Aortic smooth muscle cell (primary cell): ENCODE data around the gene PAF1. TPM values are rescaled to one million over a fixed set of nuclear protein-coding genes. Genes with fewer than 3 reads are reported as not detected.

ENCODE experiments used
- total RNA-seq: library from RNA; depleted of rRNA; stranded (reverse); fragments of >200 nt; gene quantifications from 2 replicates; pipeline ENCODE4 v1.2.3, GENCODE V29; 2014

PAF1 gene
- 44.8 and 65.8 TPM in 2 replicates for total RNA-seq

DNA sequence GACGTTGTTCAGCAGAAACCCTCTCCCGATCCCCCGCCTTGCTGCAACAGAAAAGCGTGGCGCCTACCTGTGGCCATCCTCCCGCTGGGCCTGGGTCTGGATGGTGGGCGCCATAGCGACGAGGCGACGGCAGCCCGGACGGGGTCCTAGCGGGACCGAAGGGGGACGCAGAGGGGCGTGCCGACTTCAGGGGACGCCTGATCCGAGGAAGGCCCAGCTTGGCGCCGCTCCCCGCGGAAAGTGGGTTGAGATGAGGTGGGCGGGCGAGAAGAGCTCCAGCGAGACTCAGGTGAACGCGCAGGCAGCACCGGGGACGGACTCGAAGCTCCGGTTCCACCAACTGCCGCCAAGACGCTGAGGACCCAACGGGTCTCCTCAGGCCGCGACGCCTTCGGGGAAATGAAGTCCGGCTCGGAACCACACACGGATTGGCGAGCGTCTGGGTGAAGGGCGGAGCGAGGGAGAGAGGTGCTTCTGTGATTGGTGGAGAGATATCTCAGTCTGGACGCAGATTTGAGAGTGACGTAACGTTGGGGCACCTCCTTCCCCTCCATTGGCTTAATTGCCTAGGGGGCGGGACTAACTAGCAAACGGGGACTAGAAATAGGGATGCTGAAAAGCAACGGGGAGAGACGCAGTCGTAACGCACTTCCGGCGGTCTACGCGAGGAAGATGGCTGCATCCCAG, at the start of gene PAF1, which contains the start of gene MED29:
Gene PAF1 (minus strand): TSS at position 356 of the 687 bp plus-strand sequence. CDS start 242 bp downstream, at position 114.
Gene MED29 (plus strand): TSS at position 628 of the 687 bp plus-strand sequence. CDS start 45 bp downstream, at position 673.

DNA sequence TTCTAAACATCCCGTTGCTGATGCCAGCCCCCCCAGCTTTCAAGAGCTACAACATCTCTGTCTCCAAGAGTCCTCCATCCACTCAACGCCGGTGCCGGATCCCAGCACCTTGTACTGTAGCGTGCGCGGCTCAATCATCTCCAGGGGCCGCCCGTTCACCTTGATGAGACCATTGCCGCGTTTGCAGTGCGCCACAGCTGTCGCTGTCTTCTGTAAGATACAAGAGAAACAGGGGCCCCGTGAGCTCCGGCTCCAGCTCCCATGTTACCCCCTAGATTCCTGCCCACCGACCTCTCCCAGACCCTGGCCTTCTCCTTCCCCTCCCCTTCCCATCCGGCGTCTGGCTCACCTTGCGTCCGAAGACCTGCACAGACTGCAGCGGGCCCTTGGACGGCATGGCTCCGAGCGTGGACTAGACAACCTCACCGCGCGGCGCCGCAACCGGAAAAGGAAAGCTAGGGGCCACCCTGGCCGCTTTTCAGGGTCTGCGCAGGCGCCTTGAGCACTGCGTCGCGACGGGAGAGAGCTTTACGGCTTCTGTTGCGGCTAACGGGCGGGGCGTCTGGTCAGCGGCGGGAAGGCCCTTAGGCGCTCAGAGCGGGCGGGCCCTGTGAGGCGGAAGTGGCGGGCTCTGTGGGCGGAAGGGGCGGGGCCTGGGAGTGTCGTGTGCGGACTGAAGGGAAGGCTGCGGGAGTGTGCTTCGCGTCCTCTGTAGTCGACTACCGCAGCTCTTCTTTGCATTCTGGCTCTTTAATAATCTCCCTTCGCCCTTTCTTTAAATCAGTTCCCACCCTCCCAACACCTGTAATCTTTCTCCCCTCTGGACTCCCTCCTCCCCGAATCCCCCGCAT, 44.8 kb upstream of the PAF1 start, which contains the start of gene RPS16:
Gene RPS16 (minus strand): TSS at position 451 of the 851 bp plus-strand sequence. CDS start 54 bp downstream, at position 397.

DNA sequence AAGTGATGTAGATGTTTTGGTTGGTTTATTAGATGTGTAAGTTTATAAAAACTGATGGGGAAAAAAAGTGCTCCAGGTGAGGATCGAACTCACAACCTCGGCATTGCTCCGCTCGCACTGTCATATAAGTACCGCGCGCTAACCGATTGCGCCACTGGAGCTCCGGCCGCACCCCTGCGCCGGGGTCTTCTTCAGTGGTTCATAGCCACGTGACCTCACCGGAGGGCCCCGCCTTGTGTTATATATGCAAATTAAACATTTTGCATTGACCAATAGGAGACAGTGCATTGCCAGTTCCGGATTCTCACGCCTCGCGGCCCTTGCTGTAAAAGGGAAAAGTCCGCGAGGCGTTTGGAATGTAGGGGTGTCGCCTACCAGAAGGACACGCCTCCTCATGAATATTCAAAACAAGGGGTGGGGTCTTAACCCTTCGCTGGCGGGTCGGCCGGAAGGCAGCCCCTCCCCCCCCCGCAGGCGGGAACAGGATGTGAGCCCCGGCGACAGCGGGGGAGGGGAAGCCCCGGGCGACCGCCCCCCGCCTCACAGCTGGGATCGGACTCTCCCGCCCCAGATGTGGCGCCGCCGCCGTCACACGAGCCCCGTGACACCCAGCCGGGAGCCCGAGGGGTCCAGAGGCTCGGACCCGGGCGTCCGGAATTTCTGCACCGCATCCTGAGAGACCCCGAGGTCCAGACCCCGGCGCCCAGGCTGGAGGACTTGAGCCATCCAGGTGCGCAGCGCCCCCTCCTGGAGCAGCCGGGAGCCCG, 21.4 kb upstream of the PAF1 start, which contains the start of gene PLEKHG2:
Gene PLEKHG2 (plus strand): TSS at position 570 of the 767 bp plus-strand sequence. CDS start 1,418 bp downstream, outside the sequence.

GRCh38 chr19:39406656-39407409, 15.9 kb upstream of the PAF1 start, which contains the start of gene ZFP36:
Gene ZFP36, plus strand, starts transcription at chr19:39406847. Its CDS starts 58 bp downstream, at chr19:39406905.

GRCh38 chr19:39341719-39342604, 48.9 kb downstream of the PAF1 start, which contains the start of gene SAMD4B:
Gene SAMD4B, plus strand, starts transcription at chr19:39342421. Its CDS starts 14,473 bp downstream, at chr19:39356894.

Other genes starting within 250 kb of the PAF1 start
- not detected in 2 replicates for gene NCCRP1, start 194.1 kb downstream of the PAF1 start, total RNA-seq
- gene SYCN, start 186.8 kb downstream of the PAF1 start, total RNA-seq: not detected in 2 replicates
- gene IFNL3, start 146.1 kb downstream of the PAF1 start, total RNA-seq: not detected in 2 replicates
- not detected in 2 replicates for gene IFNL4, start 142.2 kb downstream of the PAF1 start, total RNA-seq
- gene IFNL2, start 122.7 kb downstream of the PAF1 start, total RNA-seq: not detected in 2 replicates
- gene IFNL1, start 94.7 kb downstream of the PAF1 start, total RNA-seq: not detected in 2 replicates
- gene LRFN1, start 70.2 kb downstream of the PAF1 start, total RNA-seq: under 0.01 TPM in 1 of 2 replicates, not detected in the other
- gene GMFG, start 55.1 kb downstream of the PAF1 start, total RNA-seq: 0.87 and 2.6 TPM in 2 replicates
- gene SAMD4B, start 48.7 kb downstream of the PAF1 start, total RNA-seq: 33.6 and 40.2 TPM in 2 replicates
- 13.9 and 14.5 TPM in 2 replicates for gene MED29, start 272 bp upstream of the PAF1 start, total RNA-seq
- gene ZFP36, start 15.7 kb upstream of the PAF1 start, total RNA-seq: 2.5 and 5.2 TPM in 2 replicates
- 18.1 and 29.5 TPM in 2 replicates for gene PLEKHG2, start 21.6 kb upstream of the PAF1 start, total RNA-seq
- 38.5 and 131 TPM in 2 replicates for gene RPS16, start 44.8 kb upstream of the PAF1 start, total RNA-seq
- gene SUPT5H, start 54.5 kb upstream of the PAF1 start, total RNA-seq: 58.9 and 87.9 TPM in 2 replicates
- gene TIMM50, start 89.7 kb upstream of the PAF1 start, total RNA-seq: 50.5 and 68.8 TPM in 2 replicates
- gene DLL3, start 107.8 kb upstream of the PAF1 start, total RNA-seq: 0.06 TPM in 1 of 2 replicates, not detected in the other
- gene SELENOV, start 124.0 kb upstream of the PAF1 start, total RNA-seq: not detected in 2 replicates
- gene EID2B, start 141.7 kb upstream of the PAF1 start, total RNA-seq: 3.4 and 4.2 TPM in 2 replicates
- gene EID2, start 149.1 kb upstream of the PAF1 start, total RNA-seq: 10.1 and 11.9 TPM in 2 replicates
- not detected in 2 replicates for gene LGALS13, start 211.4 kb upstream of the PAF1 start, total RNA-seq